Mesenchymal stem cell (in vitro differentiated cells and primary cell): ENCODE measurements around the gene FAM181A.

Experiments used
- DNase-seq: peaks from one replicate; pipeline ENCODE4 v3.0.0-alpha.2; 2013
- H2AFZ ChIP-seq: one replicate; pipeline ENCODE4 v1.6.1; 2013; ENCODE audit warnings: low read depth, mild to moderate bottlenecking, control low read depth, inconsistent platforms, low read length, moderate library complexity
- H2AK5ac ChIP-seq: 2 replicates; pipeline ENCODE4 v1.6.1; 2013; ENCODE audit warnings: low read length, moderate library complexity, mild to moderate bottlenecking, inconsistent platforms; ENCODE audit not compliant: severe bottlenecking
- H2BK120ac ChIP-seq: one replicate; pipeline ENCODE4 v1.6.1; 2013; ENCODE audit warnings: low read depth, mild to moderate bottlenecking, inconsistent platforms, low read length, moderate library complexity
- H2BK12ac ChIP-seq, 2 experiments: one replicate each; pipeline ENCODE4 v1.6.1; 2013; ENCODE audit warnings: inconsistent platforms in 2 of 2, low read length in 2 of 2, mild to moderate bottlenecking in 2 of 2, moderate library complexity in 2 of 2, control low read depth in 1 of 2
- H2BK15ac ChIP-seq: one replicate; pipeline ENCODE4 v1.6.1; 2013; ENCODE audit warnings: mild to moderate bottlenecking, low read depth, inconsistent platforms; ENCODE audit not compliant: poor library complexity, severe bottlenecking
- H2BK5ac ChIP-seq: 2 replicates; pipeline ENCODE4 v1.6.1; 2013; ENCODE audit warnings: low read depth, mild to moderate bottlenecking, low read length, control low read depth, inconsistent platforms; ENCODE audit not compliant: poor library complexity, severe bottlenecking
- H3K14ac ChIP-seq, 2 experiments: one replicate each; pipeline ENCODE4 v1.6.1; 2013; ENCODE audit warnings: inconsistent platforms in 2 of 2, low read length in 2 of 2, control low read depth in 1 of 2, mild to moderate bottlenecking in 1 of 2, moderate library complexity in 1 of 2
- H3K18ac ChIP-seq, 2 experiments: one replicate each; pipeline ENCODE4 v1.6.1; 2013; ENCODE audit warnings: inconsistent platforms in 2 of 2, low read length in 2 of 2, control low read depth in 1 of 2, low read depth in 1 of 2, mild to moderate bottlenecking in 1 of 2
- H3K23ac ChIP-seq, 2 experiments: one replicate each; pipeline ENCODE4 v1.6.1; 2013; ENCODE audit warnings: inconsistent platforms in 2 of 2, low read length in 2 of 2, mild to moderate bottlenecking in 2 of 2, moderate library complexity in 2 of 2, control low read depth in 1 of 2
- H3K27ac ChIP-seq: 2 replicates; pipeline ENCODE4 v1.5.1; 2013; ENCODE audit warnings: mild to moderate bottlenecking, moderate library complexity, low read length, control low read depth, inconsistent platforms; ENCODE audit not compliant: poor library complexity, severe bottlenecking
- H3K27me3 ChIP-seq, 2 experiments: 2 replicates each; pipeline versions ENCODE4 v1.6.1 to v1.7.0; 2013; ENCODE audit warnings: low read length in 2 of 2, mild to moderate bottlenecking in 2 of 2, moderate library complexity in 2 of 2, control low read depth in 1 of 2, inconsistent platforms in 1 of 2; ENCODE audit not compliant: control insufficient read depth in 1 of 2, insufficient read depth in 1 of 2
- H3K36me3 ChIP-seq, 2 experiments: 2 replicates each; pipeline versions ENCODE4 v1.6.1 to v1.7.0; 2013; ENCODE audit warnings: low read length in 2 of 2, control low read depth in 1 of 2, inconsistent platforms in 1 of 2, low read depth in 1 of 2, mild to moderate bottlenecking in 1 of 2; ENCODE audit not compliant: insufficient read depth in 2 of 2, control insufficient read depth in 1 of 2
- H3K4ac ChIP-seq, 2 experiments: one replicate each; pipeline ENCODE4 v1.6.1; 2013; ENCODE audit warnings: inconsistent platforms in 2 of 2, low read length in 2 of 2, mild to moderate bottlenecking in 2 of 2, moderate library complexity in 2 of 2, control low read depth in 1 of 2, low read depth in 1 of 2
- H3K4me1 ChIP-seq: 2 replicates; pipeline ENCODE4 v1.6.1; 2013; ENCODE audit warnings: low read depth, low read length, control low read depth; ENCODE audit not compliant: control insufficient read depth, insufficient read depth
- H3K4me2 ChIP-seq: 2 replicates; pipeline ENCODE4 v1.6.1; 2013; ENCODE audit warnings: low read length, mild to moderate bottlenecking, inconsistent platforms; ENCODE audit not compliant: poor library complexity, severe bottlenecking
- H3K4me3 ChIP-seq, 2 experiments: 2 replicates each; pipeline versions ENCODE4 v1.5.1 to v1.7.0; 2013; ENCODE audit warnings: low read length in 2 of 2, mild to moderate bottlenecking in 2 of 2, control low read depth in 1 of 2, low read depth in 1 of 2; ENCODE audit not compliant: insufficient read depth in 1 of 2
- H3K79me1 ChIP-seq: replicated peaks from 2 replicates; pipeline ENCODE4 v1.6.1; 2013; ENCODE audit warnings: mild to moderate bottlenecking, control low read depth, low read length, inconsistent platforms; ENCODE audit not compliant: poor library complexity, severe bottlenecking
- H3K9ac ChIP-seq: 2 replicates; pipeline ENCODE4 v1.7.0; 2013; ENCODE audit warnings: mild to moderate bottlenecking, low read length, moderate library complexity
- H3K9me3 ChIP-seq: 2 replicates; pipeline ENCODE4 v1.7.0; 2013; ENCODE audit warnings: mild to moderate bottlenecking, low read length; ENCODE audit not compliant: control insufficient read depth
- H4K8ac ChIP-seq: one replicate; pipeline ENCODE4 v1.6.1; 2013; ENCODE audit warnings: inconsistent platforms, mild to moderate bottlenecking, low read length, moderate library complexity
- H4K91ac ChIP-seq: one replicate; pipeline ENCODE4 v1.6.1; 2013; ENCODE audit warnings: mild to moderate bottlenecking, low read length, inconsistent platforms
- WGBS: methylation state at CpG from one replicate; pipeline ENCODE4 v1.1.7; 2013; ENCODE audit warnings: mixed read lengths; 5-methylcytosine and 5-hydroxymethylcytosine counted together

Gene FAM181A

DNA sequence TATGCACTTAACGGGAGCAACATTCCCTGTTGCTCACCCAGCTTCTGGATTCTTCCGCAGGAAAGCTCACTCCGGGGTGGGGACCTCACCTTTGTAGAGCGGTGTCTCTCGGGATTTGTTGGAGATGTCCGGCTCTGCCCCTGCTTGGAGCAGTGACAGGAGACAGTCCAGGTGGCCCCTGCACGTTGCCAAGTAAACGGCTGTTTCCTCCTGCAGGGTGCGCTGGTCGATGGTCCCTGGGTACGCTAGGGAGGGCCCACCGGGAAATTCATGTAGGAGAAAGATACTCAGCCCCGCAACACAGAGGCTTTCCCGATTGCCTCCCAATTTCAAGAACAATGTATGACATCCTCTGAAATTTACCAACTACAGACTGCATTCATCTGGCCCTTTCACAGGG, 26.1 kb downstream of the FAM181A start:
- Histone ChIP-seq H3K27me3 (peaks cover 0 to 21% of the 10 kb centered on the region in 2 experiments), H2AFZ (no peak overlapping the region), H3K27ac (no peak overlapping the region), H2AK5ac (no peak overlapping the region), H2BK12ac (no peak overlapping the region), H3K4me1 (peaks cover 62% of the 10 kb centered on the region), H3K36me3 (no peaks in the 10 kb centered on the region), H3K4ac (no peak overlapping the region), H3K4me3 (no peak overlapping the region), H3K23ac (no peak overlapping the region), H2BK120ac (no peak overlapping the region), H3K4me2 (no peak overlapping the region), H2BK5ac (no peak overlapping the region), H3K9ac (no peak overlapping the region), H4K91ac (no peak overlapping the region), H3K14ac (peak overlapping the region in 1 of 2 experiments; percentile 35), H3K9me3 (no peaks in the 10 kb centered on the region), H4K8ac (no peak overlapping the region), H3K18ac (no peak overlapping the region), H3K79me1 (no peaks in the 10 kb centered on the region), H2BK15ac (no peak overlapping the region)
- 71% methylated on average over 14 of the region's 14 CpGs for WGBS
- no peak for DNase-seq

DNA sequence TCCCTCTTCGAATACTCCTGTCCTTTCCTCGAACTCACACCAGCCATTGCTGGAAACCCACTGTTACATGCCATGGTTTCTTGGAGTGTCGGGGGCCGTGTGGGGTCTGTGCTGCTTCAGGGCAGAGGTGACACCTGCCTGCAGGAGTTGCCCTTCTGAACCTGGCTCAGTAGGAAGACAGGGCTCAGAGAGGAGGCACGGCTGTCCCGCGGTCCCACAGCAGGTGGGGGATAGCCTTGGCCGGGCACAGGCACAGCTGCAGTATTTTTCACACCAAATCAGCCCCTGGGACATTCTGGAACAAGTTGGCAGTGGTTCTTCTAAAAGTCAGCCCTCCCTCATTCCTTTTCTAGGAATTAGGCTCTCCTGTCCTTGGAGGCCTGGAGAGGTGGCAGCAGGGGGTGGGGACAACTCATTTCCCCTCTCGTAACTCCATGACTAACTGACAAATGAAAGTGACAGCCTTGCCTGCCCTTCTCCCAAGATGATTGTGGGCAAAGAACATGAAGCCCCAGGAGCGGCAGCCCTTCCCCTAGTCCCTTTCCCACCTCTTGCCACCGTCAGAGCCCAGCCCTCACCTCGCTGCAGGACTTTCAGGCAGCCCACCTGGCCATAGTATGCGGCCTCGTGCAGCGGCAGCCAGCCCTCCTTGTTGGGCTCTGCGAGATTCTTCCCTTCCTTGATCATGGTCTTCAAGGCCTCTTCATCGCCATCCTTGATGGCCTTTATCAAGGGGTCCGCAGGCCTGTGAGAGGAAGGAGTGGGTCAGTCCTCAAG, 26.8 kb downstream of the FAM181A start:
- H2AFZ ChIP-seq, result no peak overlapping the region
- no peak overlapping the region for H2BK15ac ChIP-seq
- H3K27ac ChIP-seq, result no peak overlapping the region
- peaks cover 65% of the 10 kb centered on the region for H3K4me1 ChIP-seq
- H3K9ac ChIP-seq, result no peak overlapping the region
- 80% methylated on average over 18 of the region's 18 CpGs for whole genome bisulfite sequencing
- no peaks in the 10 kb centered on the region for H3K79me1 ChIP-seq
- H3K4me2 ChIP-seq, result no peak overlapping the region
- H4K8ac ChIP-seq, result no peak overlapping the region
- peak overlapping the region; percentile 85 for H2AK5ac ChIP-seq
- H3K4ac ChIP-seq, result no peak overlapping the region
- H2BK120ac ChIP-seq, result no peak overlapping the region
- H3K27me3 ChIP-seq, result peaks cover 0 to 21% of the 10 kb centered on the region in 2 experiments
- no peaks in the 10 kb centered on the region for H3K9me3 ChIP-seq
- H3K18ac ChIP-seq, result no peak overlapping the region
- H4K91ac ChIP-seq, result no peak overlapping the region
- no peak overlapping the region for H2BK5ac ChIP-seq
- H3K36me3 ChIP-seq, result no peaks in the 10 kb centered on the region
- peak overlapping the region in 1 of 2 experiments; percentile 35 for H3K14ac ChIP-seq
- no peak for DNase-seq
- H3K23ac ChIP-seq, result no peak overlapping the region
- no peak overlapping the region for H3K4me3 ChIP-seq
- no peak overlapping the region for H2BK12ac ChIP-seq

DNA sequence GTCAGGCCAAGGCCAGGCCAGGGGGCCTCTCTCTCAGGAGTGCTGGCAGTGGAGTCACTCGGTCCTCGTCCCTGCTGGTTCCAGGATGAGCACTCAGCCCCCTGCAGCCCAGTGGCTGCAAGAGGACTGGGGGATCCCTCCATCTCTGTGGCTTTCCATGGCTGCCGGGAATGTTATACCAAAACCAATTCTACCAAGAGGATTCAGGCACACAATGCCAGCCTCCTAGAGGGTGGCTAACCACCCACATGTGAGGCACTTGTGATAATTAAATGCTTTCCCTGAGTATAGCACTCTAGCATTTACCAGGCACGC, 27.3 kb downstream of the FAM181A start:
- Histone ChIP-seq H2AFZ (no peak overlapping the region), H4K91ac (no peak overlapping the region), H3K27me3 (peaks cover 0 to 21% of the 10 kb centered on the region in 2 experiments), H2BK15ac (no peak overlapping the region), H3K9me3 (no peaks in the 10 kb centered on the region), H3K9ac (no peak overlapping the region), H3K27ac (no peak overlapping the region), H3K4me1 (peaks cover 67% of the 10 kb centered on the region), H3K4me2 (no peak overlapping the region), H3K4ac (no peak overlapping the region), H4K8ac (no peak overlapping the region), H2BK5ac (no peak overlapping the region), H3K14ac (no peak overlapping the region), H2BK12ac (no peak overlapping the region), H2BK120ac (no peak overlapping the region), H3K79me1 (no peaks in the 10 kb centered on the region), H2AK5ac (peak overlapping the region; percentile 85), H3K4me3 (no peak overlapping the region), H3K23ac (no peak overlapping the region), H3K36me3 (no peaks in the 10 kb centered on the region), H3K18ac (no peak overlapping the region)
- no peak for DNase-seq
- 87% methylated on average over 3 of the region's 4 CpGs for WGBS

DNA sequence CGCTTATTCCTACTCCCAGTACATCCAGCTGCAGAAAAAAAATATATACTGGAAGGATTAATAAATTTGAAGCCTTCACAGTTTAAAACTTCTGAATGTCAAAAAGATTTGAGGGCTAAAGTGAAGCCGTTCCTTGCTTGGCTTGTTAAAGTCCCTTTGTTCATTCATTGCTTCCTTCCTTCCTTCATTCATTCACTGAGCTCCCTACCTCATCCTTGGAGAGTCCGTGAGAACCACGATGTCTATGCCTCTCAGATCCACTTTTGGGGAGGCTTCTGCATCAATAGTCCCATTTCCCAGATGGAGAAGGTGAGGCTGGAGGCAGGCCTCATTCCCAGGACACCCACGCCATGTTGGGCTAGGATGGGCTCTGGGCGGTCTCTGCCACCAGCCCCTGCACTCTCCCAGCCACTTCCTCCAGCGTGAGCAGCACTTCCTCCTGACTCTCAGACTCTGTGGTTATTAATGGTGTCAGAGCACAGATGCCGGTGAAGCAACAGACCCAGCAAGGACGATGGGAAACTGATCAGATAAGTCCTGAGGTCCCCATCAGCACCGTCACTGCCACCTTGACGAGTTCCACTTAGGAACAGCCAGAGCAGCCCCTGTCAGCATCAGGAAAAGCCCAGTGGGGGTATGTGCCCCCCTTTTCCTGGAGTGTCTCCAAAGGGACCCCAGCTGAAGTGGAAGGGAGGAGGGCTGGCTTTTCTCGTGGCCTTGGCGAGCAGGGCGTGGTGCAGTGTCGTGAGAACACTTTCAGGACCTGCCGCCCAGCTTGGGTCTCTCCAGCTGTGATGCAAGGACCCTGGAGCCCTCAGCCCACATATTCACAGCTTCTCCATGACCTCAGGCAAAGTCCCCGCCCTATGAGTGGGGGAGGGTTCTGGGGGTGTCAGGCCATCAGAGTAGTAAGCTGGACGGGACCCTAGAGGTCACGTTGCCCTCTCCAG, 28.0 kb downstream of the FAM181A start:
- H2BK12ac ChIP-seq, result no peak overlapping the region
- H2AFZ ChIP-seq, result no peak overlapping the region
- H3K4me3 ChIP-seq, result no peak overlapping the region
- no peak overlapping the region for H3K18ac ChIP-seq
- no peak overlapping the region for H3K9ac ChIP-seq
- WGBS, result 70% methylated on average over 17 of the region's 19 CpGs
- DNase-seq, result no peak
- no peak overlapping the region for H3K4ac ChIP-seq
- H2AK5ac ChIP-seq, result peak overlapping the region; percentile 49
- H3K27ac ChIP-seq, result no peak overlapping the region
- no peaks in the 10 kb centered on the region for H3K79me1 ChIP-seq
- peak overlapping the region in 1 of 2 experiments; percentile 27 for H3K14ac ChIP-seq
- H3K36me3 ChIP-seq, result no peaks in the 10 kb centered on the region
- H3K23ac ChIP-seq, result no peak overlapping the region
- no peak overlapping the region for H4K8ac ChIP-seq
- H2BK5ac ChIP-seq, result no peak overlapping the region
- peak overlapping the region; percentile 50 for H2BK15ac ChIP-seq
- H2BK120ac ChIP-seq, result no peak overlapping the region
- H3K27me3 ChIP-seq, result peaks cover 0 to 21% of the 10 kb centered on the region in 2 experiments
- no peaks in the 10 kb centered on the region for H3K9me3 ChIP-seq
- H4K91ac ChIP-seq, result peak overlapping the region; percentile 16
- H3K4me1 ChIP-seq, result peaks cover 67% of the 10 kb centered on the region
- no peak overlapping the region for H3K4me2 ChIP-seq
